ENCODE data around the gene VPS16.

DNA sequence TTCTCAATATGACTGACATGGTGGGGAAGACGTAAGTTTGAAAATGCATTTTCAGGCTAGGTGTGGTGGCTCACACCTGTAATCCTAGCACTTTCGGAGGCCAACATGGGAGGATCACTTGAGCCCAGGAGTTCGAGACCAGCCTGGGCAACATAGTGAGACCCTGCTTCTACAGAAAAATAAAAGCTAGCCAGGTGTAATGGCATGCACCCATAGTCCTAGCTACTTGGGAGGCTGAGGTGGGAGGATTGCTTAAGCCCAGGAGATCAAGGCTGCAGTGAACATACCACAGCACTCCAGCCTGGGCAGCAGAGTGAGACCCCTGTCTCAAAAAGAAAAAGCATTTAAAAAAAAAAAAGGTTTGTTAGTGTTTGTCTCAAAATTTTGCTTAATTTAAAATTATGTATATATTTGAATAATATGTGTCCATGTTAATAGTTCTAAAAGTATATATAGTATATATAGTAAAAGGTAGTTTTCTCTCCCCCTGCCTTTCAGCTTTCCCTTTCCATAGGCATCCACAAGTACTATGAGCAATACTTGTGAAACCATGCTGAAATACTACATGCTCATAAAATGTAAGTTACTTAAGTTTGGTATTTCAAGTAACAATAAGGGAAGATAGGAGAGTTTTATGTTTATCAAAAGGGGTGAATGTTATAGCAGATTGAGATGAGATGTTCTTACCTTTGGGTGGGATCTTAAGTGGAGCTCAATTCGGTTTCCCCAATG, 47.8 kb downstream of the VPS16 start:
- TF ChIP-seq, protein P1, sequence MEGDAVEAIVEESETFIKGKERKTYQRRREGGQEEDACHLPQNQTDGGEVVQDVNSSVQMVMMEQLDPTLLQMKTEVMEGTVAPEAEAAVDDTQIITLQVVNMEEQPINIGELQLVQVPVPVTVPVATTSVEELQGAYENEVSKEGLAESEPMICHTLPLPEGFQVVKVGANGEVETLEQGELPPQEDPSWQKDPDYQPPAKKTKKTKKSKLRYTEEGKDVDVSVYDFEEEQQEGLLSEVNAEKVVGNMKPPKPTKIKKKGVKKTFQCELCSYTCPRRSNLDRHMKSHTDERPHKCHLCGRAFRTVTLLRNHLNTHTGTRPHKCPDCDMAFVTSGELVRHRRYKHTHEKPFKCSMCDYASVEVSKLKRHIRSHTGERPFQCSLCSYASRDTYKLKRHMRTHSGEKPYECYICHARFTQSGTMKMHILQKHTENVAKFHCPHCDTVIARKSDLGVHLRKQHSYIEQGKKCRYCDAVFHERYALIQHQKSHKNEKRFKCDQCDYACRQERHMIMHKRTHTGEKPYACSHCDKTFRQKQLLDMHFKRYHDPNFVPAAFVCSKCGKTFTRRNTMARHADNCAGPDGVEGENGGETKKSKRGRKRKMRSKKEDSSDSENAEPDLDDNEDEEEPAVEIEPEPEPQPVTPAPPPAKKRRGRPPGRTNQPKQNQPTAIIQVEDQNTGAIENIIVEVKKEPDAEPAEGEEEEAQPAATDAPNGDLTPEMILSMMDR (IDR thresholded peaks at IDR 0.05), result no peak
- no peak for TF ChIP-seq CREB1 (CRISPR knock-in tag; IDR thresholded peaks at IDR 0.05)
